Measurements from ENCODE around the gene FAM161A. TPM values are rescaled to one million over a fixed set of nuclear protein-coding genes. Genes with fewer than 3 reads are reported as not detected.
"Not testable (repeated sequence)": the region's sequence is repeated elsewhere in the genome, so short reads cannot be mapped to it uniquely, and the experiment has no call there.

The FAM161A gene
- total RNA-seq, 1 donor, result 1.1 TPM

- no peak for DNase-seq (ENCODE audit: low read depth in 2 of 3, low spot score in 2 of 3)
Observed at GRCh38 chr2:61841286-61841685, 12.6 kb downstream of the FAM161A start.

DNA sequence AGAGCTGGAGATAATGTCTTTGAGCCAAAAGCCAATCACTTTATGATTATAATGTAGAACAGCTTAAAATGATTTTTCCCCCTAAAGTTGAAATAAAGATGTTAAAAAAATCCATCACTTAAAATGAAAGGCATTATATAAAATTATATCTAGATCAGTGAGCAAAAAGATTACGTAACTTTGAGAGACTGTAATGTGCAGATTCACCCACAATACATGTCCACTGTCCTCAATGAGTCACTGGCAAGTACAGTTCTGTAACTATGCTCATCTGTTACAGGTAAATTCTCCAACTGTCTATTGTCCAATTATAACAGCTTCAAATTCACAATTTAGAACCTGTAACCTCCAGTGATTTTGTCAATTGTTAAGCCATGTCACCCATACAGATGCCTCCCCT is 19.0 kb downstream of the FAM161A start:
- no peak for DNase-seq (ENCODE audit: low read depth in 2 of 3, low spot score in 2 of 3)

GRCh38 chr2:61833971-61834370 is 19.9 kb downstream of the FAM161A start:
- DNase-seq (ENCODE audit: low read depth in 2 of 3, low spot score in 2 of 3), result no peak

DNA sequence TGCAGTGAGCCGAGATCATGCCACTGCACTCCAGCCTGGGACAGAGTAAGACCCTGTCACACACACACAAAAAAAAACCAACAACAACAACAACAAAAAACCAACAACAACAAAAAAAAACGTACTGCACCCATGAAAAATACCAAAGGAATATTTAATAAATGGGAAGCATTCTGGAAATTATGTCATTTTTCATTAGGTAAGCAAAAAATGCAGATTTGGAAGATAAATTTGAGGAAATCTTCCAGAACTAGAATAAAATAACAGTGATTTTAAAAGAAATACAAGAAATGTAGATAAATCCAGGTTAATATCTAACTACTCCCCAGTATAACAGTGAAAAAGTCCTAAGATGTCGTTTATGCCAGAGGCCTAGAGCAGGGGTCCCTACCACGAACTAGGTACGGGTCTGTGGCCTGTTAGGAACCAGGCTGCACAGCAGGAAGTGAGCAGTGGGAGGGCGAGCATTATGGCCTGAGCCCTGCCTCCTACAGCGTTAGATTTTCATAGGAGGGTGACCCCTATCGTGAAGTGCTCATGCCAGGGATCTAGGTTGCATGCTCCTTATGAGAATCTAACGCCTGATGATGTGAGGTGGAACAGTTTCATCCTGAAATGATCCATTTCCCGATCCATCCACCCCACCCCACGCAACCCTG is 21.5 kb downstream of the FAM161A start:
- no peak for DNase-seq (ENCODE audit: low read depth in 2 of 3, low spot score in 2 of 3)

DNA sequence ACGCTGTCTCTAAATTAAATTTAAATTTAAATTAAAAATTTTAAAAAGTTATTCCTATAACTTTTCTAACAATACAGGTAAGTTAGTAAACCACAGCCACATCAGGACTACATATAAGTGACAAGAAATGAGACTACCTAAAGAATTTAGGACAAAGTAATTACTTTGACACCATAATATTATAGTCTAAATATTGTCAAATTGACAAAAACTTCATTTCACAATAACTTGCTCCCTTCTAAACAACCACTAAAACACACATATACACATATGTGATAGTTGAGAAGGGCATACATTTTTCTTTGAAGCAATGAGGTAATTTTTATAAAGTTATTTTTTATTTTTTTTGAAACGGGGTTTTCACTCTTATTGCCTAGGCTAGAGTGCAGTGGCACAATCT is 31.6 kb downstream of the FAM161A start:
- no peak for DNase-seq (ENCODE audit: low read depth in 2 of 3, low spot score in 2 of 3)

DNA sequence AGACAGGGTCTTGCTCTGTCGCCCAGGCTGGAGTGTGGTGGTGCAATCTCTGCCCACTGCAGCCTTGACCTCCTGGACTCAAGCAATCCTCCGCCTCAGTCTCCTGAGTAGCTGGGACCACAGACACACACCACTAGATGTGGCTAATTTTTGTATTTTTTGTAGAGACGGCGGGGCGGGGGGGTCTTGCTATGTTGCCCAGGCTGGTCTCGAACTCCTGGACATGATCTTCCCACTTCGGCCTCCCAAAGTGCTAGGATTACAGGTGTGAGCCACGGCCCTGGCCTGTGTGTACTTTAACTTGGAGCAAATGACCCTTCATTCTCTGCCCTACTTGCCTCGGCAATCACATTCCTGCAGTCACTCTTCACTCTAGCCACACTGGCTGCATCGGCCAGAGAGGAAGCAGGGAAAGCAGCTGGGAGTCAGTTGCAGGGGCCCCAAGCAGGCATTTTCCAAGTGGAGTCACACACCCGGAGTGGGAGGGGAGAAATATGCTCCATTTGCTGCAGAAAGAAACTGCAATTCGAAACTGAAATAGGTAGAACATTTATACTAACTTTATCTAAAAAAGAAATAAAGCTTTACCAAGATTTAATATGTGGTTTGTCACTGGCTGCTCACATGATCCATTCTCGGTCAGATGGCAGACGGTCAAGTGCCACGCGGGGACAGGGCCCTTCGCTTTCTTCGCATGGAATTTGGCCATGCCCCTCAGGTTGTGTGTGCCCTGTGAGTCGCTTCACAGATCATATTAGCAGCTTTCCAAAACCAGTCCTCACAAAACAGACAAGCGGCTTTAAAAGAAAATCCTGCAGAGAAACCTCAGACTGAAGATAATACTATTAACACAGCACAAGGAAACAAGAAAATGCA is 37.1 kb downstream of the FAM161A start:
- no peak for DNase-seq (ENCODE audit: low read depth in 2 of 3, low spot score in 2 of 3)

DNA sequence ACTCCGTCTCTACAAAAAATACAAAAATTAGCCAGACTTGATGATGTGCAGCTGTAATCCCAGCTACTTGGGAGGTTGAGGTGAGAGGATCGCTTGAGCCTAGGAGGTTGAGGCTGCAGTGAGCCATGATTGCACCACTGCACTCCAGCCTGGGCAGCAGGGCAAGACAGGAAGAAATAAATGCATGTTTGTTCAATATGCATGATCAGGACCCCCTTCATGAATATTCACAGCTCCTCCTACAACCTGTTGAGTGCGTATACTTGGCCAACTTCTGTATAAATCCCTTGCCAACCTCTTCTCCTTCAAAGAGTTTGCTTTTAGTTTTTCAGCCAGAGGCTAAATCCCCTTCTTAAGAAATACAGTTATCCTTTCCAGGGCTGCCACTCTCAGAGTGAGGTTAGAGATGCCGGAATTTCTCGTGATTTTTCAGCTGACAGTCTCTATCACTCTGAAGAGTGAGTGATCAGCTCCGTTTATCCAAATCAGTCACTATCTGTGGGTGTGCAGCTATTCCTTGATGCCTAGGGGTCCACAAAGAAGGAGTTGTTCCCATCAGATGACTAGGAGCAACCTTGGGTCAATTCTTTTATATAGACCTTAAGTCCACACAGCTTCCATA is 39.2 kb downstream of the FAM161A start:
- DNase-seq (ENCODE audit: low read depth in 2 of 3, low spot score in 2 of 3), result no peak

GRCh38 chr2:61813314-61813713 is 40.5 kb downstream of the FAM161A start:
- DNase-seq (ENCODE audit: low read depth in 2 of 3, low spot score in 2 of 3), result not testable (repeated sequence)

- no peak for DNase-seq (ENCODE audit: low read depth in 2 of 3, low spot score in 2 of 3)
Observed at GRCh38 chr2:61811821-61812220, 42.0 kb downstream of the FAM161A start.

GRCh38 chr2:61810203-61810602 is 43.7 kb downstream of the FAM161A start:
- not testable (repeated sequence) for DNase-seq (ENCODE audit: low read depth in 2 of 3, low spot score in 2 of 3)

GRCh38 chr2:61808693-61809092 is 45.2 kb downstream of the FAM161A start:
- not testable (repeated sequence) for DNase-seq (ENCODE audit: low read depth in 2 of 3, low spot score in 2 of 3)

GRCh38 chr2:61807036-61807757 is 46.7 kb downstream of the FAM161A start:
- DNase-seq (ENCODE audit: low read depth in 2 of 3, low spot score in 2 of 3), result no peak

DNA sequence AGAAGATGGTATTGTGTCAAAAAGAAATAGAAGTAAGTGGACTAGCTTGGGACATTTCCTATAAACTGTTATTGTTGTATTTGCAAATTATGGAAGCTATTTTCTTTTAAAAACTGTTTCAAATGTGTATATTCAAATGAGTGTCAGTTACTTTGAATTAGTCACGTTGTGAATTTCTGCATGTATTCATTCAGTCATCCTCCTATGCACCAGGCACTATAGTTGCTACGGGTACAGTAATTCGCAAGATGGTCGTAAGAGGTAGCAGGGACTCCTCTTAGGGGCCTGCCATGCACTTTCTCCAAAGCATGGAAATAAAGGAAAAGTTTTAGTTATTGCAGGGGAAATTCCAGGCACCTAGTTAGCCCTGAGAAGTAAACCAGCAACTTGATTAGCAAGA is 51.3 kb downstream of the FAM161A start:
- DNase-seq (ENCODE audit: low read depth in 2 of 3, low spot score in 2 of 3), result no peak

- DNase-seq (ENCODE audit: low read depth in 2 of 3, low spot score in 2 of 3), result no peak
Observed at GRCh38 chr2:61799099-61799498, 54.8 kb downstream of the FAM161A start.

GRCh38 chr2:61797446-61797845 is 56.4 kb downstream of the FAM161A start:
- not testable (repeated sequence) for DNase-seq (ENCODE audit: low read depth in 2 of 3, low spot score in 2 of 3)

- DNase-seq (ENCODE audit: low read depth in 2 of 3, low spot score in 2 of 3), result no peak
Observed at GRCh38 chr2:61795408-61795807, 58.5 kb downstream of the FAM161A start.

DNA sequence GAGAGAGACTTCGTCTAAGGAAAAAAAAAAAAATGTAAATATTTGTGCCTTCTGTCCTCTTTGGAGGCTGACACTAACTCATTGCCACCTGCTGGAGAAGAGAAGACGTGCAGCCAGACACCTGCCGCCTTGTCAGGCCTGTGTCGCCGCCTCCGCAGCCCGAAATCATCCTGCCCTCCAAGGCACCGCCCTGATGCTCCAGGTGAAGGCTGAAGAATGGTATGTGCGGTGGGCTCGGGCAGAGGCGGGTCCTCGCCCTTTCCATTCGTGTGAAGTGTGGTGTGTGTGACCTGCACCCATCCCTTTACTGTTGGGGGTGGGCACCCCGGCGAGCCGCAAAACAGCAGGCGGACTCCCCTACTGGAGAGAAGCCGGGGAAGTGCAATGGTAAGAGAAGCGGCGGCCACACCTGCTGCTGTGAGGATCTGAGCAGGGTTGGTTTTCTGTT is 60.4 kb downstream of the FAM161A start:
- peak; percentile 17 to 80 (median 56) for DNase-seq (ENCODE audit: low read depth in 2 of 3, low spot score in 2 of 3)

DNA sequence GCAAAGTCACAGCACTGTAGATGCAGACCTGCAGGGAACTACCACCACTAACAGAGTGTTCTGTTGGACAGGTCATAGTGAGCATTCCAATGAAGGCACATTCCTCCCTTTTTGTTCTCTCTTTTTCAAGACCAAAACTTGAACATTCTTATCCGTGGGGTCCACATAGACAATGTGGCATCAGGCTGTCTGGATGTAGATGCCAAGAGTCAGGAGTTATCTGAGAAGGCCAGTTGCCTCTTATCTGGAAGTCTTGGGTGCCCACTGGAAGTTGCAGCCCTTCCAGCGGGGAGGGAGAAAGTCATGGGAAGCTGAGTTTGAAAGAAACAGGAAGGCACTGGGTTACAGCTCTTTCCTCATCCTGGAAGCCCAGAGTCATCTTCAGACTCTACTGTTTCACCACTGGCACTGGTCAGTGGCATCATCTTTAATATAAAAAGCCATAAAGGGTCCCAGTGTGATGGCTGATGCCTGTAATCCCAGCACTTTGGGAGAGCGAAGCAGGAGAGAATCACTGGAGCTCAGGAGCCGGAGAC is 61.4 kb downstream of the FAM161A start:
- DNase-seq (ENCODE audit: low read depth in 2 of 3, low spot score in 2 of 3), result no peak

DNA sequence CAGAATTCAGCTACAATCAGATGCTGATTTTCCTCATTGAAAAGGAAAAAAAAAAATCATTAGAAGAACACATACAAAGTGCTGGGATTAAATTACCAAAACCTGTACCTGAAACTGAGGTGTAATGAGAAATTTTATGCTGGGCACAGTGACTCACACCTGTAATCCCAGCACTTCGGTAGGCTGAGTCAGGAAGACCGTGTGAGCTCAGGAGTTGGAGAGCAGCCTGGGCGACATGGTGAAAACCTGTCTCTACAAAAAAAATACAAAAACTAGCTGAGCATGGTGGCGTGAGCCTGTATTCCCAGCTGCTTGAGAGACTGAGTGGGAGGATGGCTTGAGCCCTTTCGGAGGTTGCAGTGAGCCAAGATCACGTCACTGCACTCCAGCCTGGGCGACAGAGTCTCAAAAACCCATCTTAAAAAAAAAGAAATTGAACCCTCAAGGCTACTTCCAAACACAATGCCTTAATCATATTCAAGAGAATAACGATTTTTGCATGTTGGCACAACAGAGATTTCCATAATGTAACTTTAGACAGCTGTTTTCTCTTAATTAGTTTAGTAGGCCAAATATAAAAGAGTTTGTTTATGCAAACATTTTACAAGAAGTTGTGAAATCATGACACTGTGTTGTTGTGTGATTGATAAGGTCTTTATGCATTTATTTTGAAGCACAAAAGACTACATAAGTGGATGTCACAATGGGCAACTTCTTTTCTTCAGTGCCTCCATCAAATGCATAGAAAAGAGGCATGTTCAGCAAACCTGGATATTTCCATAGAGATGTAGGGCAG is 63.9 kb downstream of the FAM161A start:
- DNase-seq (ENCODE audit: low read depth in 2 of 3, low spot score in 2 of 3), result no peak
